Measurements from ENCODE around the gene PGLYRP2. TPM values are rescaled to one million over a fixed set of nuclear protein-coding genes. Genes with fewer than 3 reads are reported as not detected.

Gene PGLYRP2
- total and polyA plus RNA-seq, 9 of the 15 experiments (the other 6 are each of a cell fraction or from before 2014, with no cell fraction given): not detected

GRCh38 chr19:15432629-15433518, 46.4 kb downstream of the PGLYRP2 start (continued):
- TF ChIP-seq ZNF592 (IDR thresholded peaks at IDR 0.05): no peak
- peak; percentile 71; the same call in 1 of the 2 replicates for TF ChIP-seq EP400 (IDR thresholded peaks at IDR 0.05)
- TF ChIP-seq KDM5B (IDR thresholded peaks at IDR 0.05; ENCODE audit: insufficient replicate concordance, low read depth, low read length): peak; percentile 76
- no peak for TF ChIP-seq ILK (tag; IDR thresholded peaks at IDR 0.05; ENCODE audit: borderline replicate concordance, low read depth)
- peak; percentile 75 for TF ChIP-seq MXD1 (CRISPR knock-in tag; IDR thresholded peaks at IDR 0.05; ENCODE audit: borderline replicate concordance, poor library complexity, severe bottlenecking)
- TF ChIP-seq CXXC5 (CRISPR knock-in tag; IDR thresholded peaks at IDR 0.05): peak; percentile 97
- TF ChIP-seq CBFA2T3 (IDR thresholded peaks at IDR 0.05): no peak
- TF ChIP-seq ZBTB49 (CRISPR knock-in tag; IDR thresholded peaks at IDR 0.05; ENCODE audit: borderline replicate concordance): no peak
- TF ChIP-seq, protein P1, sequence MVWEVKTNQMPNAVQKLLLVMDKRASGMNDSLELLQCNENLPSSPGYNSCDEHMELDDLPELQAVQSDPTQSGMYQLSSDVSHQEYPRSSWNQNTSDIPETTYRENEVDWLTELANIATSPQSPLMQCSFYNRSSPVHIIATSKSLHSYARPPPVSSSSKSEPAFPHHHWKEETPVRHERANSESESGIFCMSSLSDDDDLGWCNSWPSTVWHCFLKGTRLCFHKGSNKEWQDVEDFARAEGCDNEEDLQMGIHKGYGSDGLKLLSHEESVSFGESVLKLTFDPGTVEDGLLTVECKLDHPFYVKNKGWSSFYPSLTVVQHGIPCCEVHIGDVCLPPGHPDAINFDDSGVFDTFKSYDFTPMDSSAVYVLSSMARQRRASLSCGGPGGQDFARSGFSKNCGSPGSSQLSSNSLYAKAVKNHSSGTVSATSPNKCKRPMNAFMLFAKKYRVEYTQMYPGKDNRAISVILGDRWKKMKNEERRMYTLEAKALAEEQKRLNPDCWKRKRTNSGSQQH (CRISPR knock-in tag; IDR thresholded peaks at IDR 0.05): no peak
- peak; percentile 64 for TF ChIP-seq SUPT5H (IDR thresholded peaks at IDR 0.05)
- TF ChIP-seq ELF4 (CRISPR knock-in tag; IDR thresholded peaks at IDR 0.05): no peak
- TF ChIP-seq GABPA (tag; conservative IDR thresholded peaks at IDR 0.05; ENCODE audit: low read depth): no peak
- peak; percentile 68 for TF ChIP-seq JUND (IDR thresholded peaks at IDR 0.05; ENCODE audit: borderline replicate concordance, low read depth, low read length)
- TF ChIP-seq JUND (tag; IDR thresholded peaks at IDR 0.05; ENCODE audit: borderline replicate concordance, low read depth, low read length): no peak
- TF ChIP-seq MECOM (CRISPR knock-in tag; IDR thresholded peaks at IDR 0.05): no peak
- no peak for TF ChIP-seq ZNF133 (CRISPR knock-in tag; IDR thresholded peaks at IDR 0.05)
- TF ChIP-seq ARHGAP35 (IDR thresholded peaks at IDR 0.05; ENCODE audit: partially characterized antibody): no peak
- peak; percentile 97 to 98 for TF ChIP-seq MAZ (CRISPR knock-in tag; conservative IDR thresholded peaks at IDR 0.05 in 1 of 2, IDR thresholded peaks at IDR 0.05 in 1 of 2)
- no peak for TF ChIP-seq ZNF316 (IDR thresholded peaks at IDR 0.05)
- no peak for TF ChIP-seq SMARCA4 (IDR thresholded peaks at IDR 0.05)
